GM23248 (cell line): ENCODE measurements around the gene CHD9.

Source experiments
- EZH2 ChIP-seq: fragments of 200-600 bp; sonication (generic); IDR thresholded peaks from 2 replicates; pipeline ENCODE4 v1.6.1; 2018; ENCODE audit warnings: antibody characterized with exemption, mild to moderate bottlenecking; ENCODE audit not compliant: insufficient read depth, poor library complexity, severe bottlenecking
- EZH2phosphoT487 ChIP-seq: fragments of 200-600 bp; sonication (generic); IDR thresholded peaks from 2 replicates; pipeline ENCODE4 v1.6.1; 2018; ENCODE audit warnings: antibody characterized with exemption, moderate library complexity, mild to moderate bottlenecking, low read depth; ENCODE audit not compliant: insufficient read depth

GRCh38 chr16:53035176-53035942 is 19.4 kb upstream of the CHD9 start:
- TF ChIP-seq EZH2 (no peak), EZH2phosphoT487 (no peak)
